Tongue (tissue), 3 donors: ENCODE measurements around the gene OLFM3. TPM values are rescaled to one million over a fixed set of nuclear protein-coding genes. Genes with fewer than 3 reads are reported as not detected.

ENCODE experiments used
- DNase-seq: peaks from one replicate; pipeline ENCODE4 v3.0.0-alpha.2; 2015
- small RNA-seq: library from RNA; depleted of rRNA; stranded (forward); fragments of <200 nt; gene quantifications from one replicate; pipeline ENCODE3, GENCODE V24; 2014; ENCODE audit warnings: low replicate concordance
- total RNA-seq: library from RNA; depleted of rRNA; stranded (reverse); fragments of >200 nt; gene quantifications from one replicate; pipeline ENCODE4 v1.2.3, GENCODE V29; 2014

The OLFM3 gene
- total RNA-seq, 1 donor from 2014 or later, result 0.92 TPM

GRCh38 chr1:101846820-101847219, 149.9 kb downstream of the OLFM3 start:
- DNase-seq, result peak; percentile 7

GRCh38 chr1:101843160-101843559, 153.6 kb downstream of the OLFM3 start:
- no peak for DNase-seq

DNA sequence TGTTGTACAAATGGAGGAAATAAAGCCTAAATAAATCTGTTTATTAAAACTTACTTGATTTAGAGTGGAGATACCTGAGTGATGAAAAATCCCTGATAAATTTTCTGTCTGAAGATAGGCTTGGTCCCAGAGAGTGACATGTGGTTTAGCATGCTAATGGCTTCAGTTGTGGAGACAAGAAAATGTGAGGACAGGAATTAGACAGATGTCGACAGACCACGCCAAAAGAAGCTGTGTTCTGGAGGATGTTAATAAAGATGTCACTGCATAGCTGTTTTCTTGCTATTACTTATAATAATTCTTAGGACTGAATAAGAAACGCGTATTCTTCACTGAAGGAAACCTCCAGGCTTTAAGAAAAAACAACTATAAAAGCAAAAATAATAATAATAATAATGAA, 154.9 kb downstream of the OLFM3 start:
- DNase-seq, result no peak

DNA sequence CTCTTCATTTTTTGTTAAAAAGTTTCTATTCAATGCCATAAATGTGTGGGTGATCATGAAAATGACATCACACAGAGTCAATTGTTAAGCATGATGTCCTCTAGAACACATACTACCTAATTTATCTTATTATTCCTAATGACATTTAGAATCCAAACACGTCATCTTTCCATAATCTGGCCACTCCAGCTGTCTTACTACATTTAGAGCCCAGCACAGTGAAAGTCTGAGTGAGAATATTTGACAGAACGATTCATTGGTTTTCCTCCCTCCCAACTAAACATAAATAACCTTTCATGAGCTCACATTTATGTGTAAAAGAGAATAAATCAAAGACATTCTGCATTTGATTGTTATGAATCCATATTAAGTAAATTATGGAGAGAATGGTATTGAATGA, 160.7 kb downstream of the OLFM3 start:
- no peak for DNase-seq

DNA sequence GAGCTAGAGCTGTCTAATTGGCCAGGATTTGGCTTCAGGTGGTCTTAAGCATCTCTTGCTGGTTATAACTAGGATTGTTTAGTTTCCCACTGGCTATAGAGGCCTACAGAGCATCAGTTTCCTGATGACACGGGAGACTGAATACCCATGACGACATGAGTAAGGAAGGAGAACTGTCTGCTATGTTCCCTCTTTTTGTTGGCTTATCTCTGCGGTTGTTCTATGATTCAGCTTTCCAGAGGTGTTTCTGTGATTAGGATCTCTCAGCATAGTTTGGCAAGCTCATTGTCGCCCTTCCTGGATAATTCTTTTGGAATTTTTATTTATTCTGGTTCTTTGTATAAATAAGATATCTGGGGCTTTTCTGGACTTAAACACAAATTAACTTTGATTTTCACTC, 163.4 kb downstream of the OLFM3 start:
- no peak for DNase-seq

DNA sequence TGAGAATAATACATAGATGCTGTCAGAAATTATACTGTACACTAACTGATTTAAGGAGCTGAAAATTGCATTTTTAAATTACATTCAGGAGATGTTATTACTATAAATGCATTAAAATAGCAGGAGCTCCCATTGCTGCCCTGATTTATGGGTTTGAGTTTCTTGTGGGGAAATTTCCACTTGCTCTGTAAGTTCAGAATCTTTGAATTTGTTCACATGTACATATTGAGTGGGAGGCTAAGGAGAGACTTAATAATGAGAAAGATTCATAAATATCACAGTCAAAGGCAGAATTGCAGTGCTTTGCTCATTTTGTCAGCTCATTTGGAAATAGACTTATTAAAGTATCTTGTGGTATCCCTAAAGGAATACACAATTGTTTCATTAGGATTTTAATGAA, 170.3 kb downstream of the OLFM3 start:
- no peak for DNase-seq

DNA sequence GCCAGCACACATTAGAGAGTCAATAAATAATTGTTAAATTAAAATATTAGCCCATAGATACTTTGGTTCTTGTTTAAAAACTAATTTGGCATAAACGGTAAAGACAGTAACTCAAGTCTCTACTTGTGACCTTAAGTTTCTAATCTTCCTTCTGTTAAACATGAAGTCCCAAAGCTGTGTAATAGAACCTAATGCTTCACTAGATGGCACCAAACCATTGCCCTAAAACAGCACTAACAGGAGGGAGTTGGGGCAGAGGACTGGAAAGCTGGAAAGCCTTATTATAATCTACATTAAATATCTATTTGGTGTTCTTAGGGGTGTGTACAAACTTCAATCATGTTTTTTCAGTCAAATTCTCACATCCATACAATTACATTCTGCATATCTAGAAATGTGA, 176.7 kb downstream of the OLFM3 start:
- peak; percentile 55 for DNase-seq

GRCh38 chr1:101816262-101816661, 180.5 kb downstream of the OLFM3 start:
- no peak for DNase-seq

DNA sequence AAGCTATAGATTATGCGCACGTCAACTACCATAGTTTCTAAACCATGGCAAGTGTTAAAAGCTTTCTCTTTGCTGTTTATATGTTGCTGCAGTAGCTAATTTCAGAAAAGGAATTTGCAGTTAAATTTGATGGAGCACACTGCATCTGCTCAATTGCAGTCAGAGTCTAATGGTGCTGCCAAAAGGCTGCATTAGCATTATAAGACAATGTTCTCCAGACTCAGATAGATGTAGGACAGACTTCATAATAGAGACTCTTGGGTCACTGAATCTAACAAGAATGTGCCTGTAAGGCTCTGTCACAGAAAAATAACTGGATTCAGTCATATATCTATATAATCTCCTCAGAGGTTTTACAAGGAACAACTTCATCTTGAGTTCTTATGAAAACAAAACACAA, 198.3 kb downstream of the OLFM3 start:
- DNase-seq, result no peak

DNA sequence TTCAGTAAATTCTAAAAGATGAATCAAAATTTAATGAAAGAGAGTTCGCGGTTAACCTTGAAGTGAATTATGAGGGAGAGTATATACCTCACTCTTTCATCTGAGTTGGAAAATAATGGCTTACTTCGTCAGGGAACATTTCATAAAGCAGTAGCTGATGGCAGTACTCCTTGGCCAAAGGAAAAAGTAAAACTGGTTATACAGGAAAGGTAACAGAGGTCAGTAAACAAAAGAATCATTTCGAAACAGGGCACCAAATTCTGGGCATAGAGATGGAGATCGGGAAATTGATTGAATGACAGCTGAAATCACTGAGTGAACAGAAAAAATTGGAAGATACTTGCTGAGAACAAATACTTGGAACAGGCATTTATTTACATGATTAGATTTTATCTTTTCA, 199.0 kb downstream of the OLFM3 start:
- no peak for DNase-seq

- peak; percentile 72 for DNase-seq
Observed at GRCh38 chr1:101781201-101781831, 215.4 kb downstream of the OLFM3 start.

- DNase-seq, result no peak
Observed at GRCh38 chr1:101769520-101769919, 227.2 kb downstream of the OLFM3 start.

- no peak for DNase-seq
Observed at GRCh38 chr1:101757985-101758384, 238.7 kb downstream of the OLFM3 start.

DNA sequence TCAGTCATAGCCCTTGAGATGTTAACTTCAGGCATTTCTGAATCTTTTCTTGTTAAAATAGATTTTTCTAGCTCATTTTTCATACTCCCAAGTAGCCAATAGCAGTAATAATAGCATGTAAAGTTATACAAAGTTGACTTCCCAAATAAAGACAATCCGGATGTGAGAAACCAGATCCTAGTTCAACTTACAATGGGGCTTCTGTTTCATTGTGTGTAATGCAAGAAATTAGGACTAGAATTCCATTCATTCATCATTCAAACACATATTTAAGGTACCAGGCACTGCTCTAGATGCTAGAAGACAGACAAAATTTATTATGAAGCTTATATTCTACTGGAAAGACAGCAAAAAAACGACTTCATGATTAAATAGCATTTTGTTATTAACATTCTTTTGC, 240.3 kb downstream of the OLFM3 start:
- DNase-seq, result no peak

Small RNA genes within 50 kb of the gene (small RNA-seq; reads per million reads assigned to genes)
- not detected for gene RNU6-352P
